ENCODE results near the gene SFXN3.

GRCh38 chr10:100984672-100985177 is 46.3 kb upstream of the SFXN3 start:
- TF ChIP-seq EZH2 (IDR thresholded peaks at IDR 0.05; ENCODE audit: low read depth, unreplicated experiment), result no peak
- TF ChIP-seq, protein P1, sequence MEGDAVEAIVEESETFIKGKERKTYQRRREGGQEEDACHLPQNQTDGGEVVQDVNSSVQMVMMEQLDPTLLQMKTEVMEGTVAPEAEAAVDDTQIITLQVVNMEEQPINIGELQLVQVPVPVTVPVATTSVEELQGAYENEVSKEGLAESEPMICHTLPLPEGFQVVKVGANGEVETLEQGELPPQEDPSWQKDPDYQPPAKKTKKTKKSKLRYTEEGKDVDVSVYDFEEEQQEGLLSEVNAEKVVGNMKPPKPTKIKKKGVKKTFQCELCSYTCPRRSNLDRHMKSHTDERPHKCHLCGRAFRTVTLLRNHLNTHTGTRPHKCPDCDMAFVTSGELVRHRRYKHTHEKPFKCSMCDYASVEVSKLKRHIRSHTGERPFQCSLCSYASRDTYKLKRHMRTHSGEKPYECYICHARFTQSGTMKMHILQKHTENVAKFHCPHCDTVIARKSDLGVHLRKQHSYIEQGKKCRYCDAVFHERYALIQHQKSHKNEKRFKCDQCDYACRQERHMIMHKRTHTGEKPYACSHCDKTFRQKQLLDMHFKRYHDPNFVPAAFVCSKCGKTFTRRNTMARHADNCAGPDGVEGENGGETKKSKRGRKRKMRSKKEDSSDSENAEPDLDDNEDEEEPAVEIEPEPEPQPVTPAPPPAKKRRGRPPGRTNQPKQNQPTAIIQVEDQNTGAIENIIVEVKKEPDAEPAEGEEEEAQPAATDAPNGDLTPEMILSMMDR (conservative IDR thresholded peaks at IDR 0.05; ENCODE audit: low read depth in 2 of 2), result no peak
- no peak for TF ChIP-seq CREB1 (CRISPR knock-in tag; IDR thresholded peaks at IDR 0.05; ENCODE audit: low read depth)
- TF ChIP-seq POLR2AphosphoS5 (IDR thresholded peaks at IDR 0.05; ENCODE audit: low read depth), result no peak
- TF ChIP-seq ZNF331 (CRISPR knock-in tag; IDR thresholded peaks at IDR 0.05; ENCODE audit: low read depth), result no peak
- no peak for TF ChIP-seq EZH2phosphoT487 (IDR thresholded peaks at IDR 0.05; ENCODE audit: unreplicated experiment)
- TF ChIP-seq, protein P2, sequence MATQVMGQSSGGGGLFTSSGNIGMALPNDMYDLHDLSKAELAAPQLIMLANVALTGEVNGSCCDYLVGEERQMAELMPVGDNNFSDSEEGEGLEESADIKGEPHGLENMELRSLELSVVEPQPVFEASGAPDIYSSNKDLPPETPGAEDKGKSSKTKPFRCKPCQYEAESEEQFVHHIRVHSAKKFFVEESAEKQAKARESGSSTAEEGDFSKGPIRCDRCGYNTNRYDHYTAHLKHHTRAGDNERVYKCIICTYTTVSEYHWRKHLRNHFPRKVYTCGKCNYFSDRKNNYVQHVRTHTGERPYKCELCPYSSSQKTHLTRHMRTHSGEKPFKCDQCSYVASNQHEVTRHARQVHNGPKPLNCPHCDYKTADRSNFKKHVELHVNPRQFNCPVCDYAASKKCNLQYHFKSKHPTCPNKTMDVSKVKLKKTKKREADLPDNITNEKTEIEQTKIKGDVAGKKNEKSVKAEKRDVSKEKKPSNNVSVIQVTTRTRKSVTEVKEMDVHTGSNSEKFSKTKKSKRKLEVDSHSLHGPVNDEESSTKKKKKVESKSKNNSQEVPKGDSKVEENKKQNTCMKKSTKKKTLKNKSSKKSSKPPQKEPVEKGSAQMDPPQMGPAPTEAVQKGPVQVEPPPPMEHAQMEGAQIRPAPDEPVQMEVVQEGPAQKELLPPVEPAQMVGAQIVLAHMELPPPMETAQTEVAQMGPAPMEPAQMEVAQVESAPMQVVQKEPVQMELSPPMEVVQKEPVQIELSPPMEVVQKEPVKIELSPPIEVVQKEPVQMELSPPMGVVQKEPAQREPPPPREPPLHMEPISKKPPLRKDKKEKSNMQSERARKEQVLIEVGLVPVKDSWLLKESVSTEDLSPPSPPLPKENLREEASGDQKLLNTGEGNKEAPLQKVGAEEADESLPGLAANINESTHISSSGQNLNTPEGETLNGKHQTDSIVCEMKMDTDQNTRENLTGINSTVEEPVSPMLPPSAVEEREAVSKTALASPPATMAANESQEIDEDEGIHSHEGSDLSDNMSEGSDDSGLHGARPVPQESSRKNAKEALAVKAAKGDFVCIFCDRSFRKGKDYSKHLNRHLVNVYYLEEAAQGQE (IDR thresholded peaks at IDR 0.05; ENCODE audit: unreplicated experiment), result no peak
- no peak for TF ChIP-seq JUNB (IDR thresholded peaks at IDR 0.05; ENCODE audit: unreplicated experiment)
- no peak for TF ChIP-seq ETS1 (IDR thresholded peaks at IDR 0.05)
- TF ChIP-seq NANOG (IDR thresholded peaks at IDR 0.05; ENCODE audit: borderline replicate concordance), result no peak
- no peak for TF ChIP-seq STAT1 (IDR thresholded peaks at IDR 0.05; ENCODE audit: unreplicated experiment)
